Measurements from ENCODE around the gene ZGPAT. TPM values are rescaled to one million over a fixed set of nuclear protein-coding genes. Genes with fewer than 3 reads are reported as not detected.

The ZGPAT gene
- total and polyA plus RNA-seq, 7 donors = 18.5 to 44.9 (median 22.5) TPM

GRCh38 chr20:63686094-63686491, 21.7 kb upstream of the ZGPAT start:
- Histone ChIP-seq H3K4me3 (no peak overlapping the region), H3K4me1 (peaks cover 2 to 52% (median 49%) of the 10 kb centered on the region in 4 donors), H3K27ac (peak overlapping the region; percentile 48 to 87 (median 74)), H3K9me3 (no peaks in the 10 kb centered on the region), H3K27me3 (no peaks in the 10 kb centered on the region), H3K36me3 (no peaks in the 10 kb centered on the region)
- intact Hi-C loops (cut with DNase I) = no loop called here
- DNase-seq = no peak
- no peak for TF ChIP-seq EP300 (IDR thresholded peaks at IDR 0.05)
- TF ChIP-seq CTCF (IDR thresholded peaks at IDR 0.05) = no peak
- no peak for TF ChIP-seq POLR2AphosphoS5 (IDR thresholded peaks at IDR 0.05)
- TF ChIP-seq POLR2A (IDR thresholded peaks at IDR 0.05) = no peak
- 84 to 90% methylated on average over 24 of the region's 24 CpGs for WGBS, 2 donors

- no peaks in the 10 kb centered on the region for H3K36me3 ChIP-seq
- intact Hi-C loops (cut with DNase I) = no loop called here
- peaks cover 2 to 50% (median 46%) of the 10 kb centered on the region in 4 donors for H3K4me1 ChIP-seq
- peak overlapping the region; percentile 48 to 87 (median 74) for H3K27ac ChIP-seq
- H3K27me3 ChIP-seq = no peaks in the 10 kb centered on the region
- TF ChIP-seq POLR2AphosphoS5 (IDR thresholded peaks at IDR 0.05) (peak; percentile 38 to 82 (median 54)), EP300 (IDR thresholded peaks at IDR 0.05) (peak in 2 of 4 donors; percentile 82 to 83), CTCF (IDR thresholded peaks at IDR 0.05) (no peak), POLR2A (IDR thresholded peaks at IDR 0.05) (no peak)
- WGBS, 2 donors = 31 to 32% methylated on average over 45 of the region's 45 CpGs
- H3K4me3 ChIP-seq = peak overlapping the region in 2 of 4 donors; percentile 1 to 4
- H3K9me3 ChIP-seq = no peaks in the 10 kb centered on the region
- peak; percentile 88 for DNase-seq
Measured at GRCh38 chr20:63686492-63687321, 21.1 kb upstream of the ZGPAT start.

GRCh38 chr20:63687419-63688178, 20.2 kb upstream of the ZGPAT start:
- peak overlapping the region in 1 of 4 donors; percentile 4 for H3K4me3 ChIP-seq

More at GRCh38 chr20:63687419-63688178, 20.2 kb upstream of the ZGPAT start:
- Histone ChIP-seq H3K4me1 (peaks cover 2 to 41% (median 38%) of the 10 kb centered on the region in 4 donors), H3K27me3 (no peaks in the 10 kb centered on the region), H3K27ac (peak overlapping the region; percentile 48 to 87 (median 74)), H3K9me3 (no peaks in the 10 kb centered on the region), H3K36me3 (peaks cover 0 to 5% (median 0%) of the 10 kb centered on the region in 4 donors)
- TF ChIP-seq POLR2A (IDR thresholded peaks at IDR 0.05) (no peak), EP300 (IDR thresholded peaks at IDR 0.05) (no peak), CTCF (IDR thresholded peaks at IDR 0.05) (no peak), POLR2AphosphoS5 (IDR thresholded peaks at IDR 0.05) (no peak)
- no peak for DNase-seq
- WGBS, 2 donors = 91 to 95% methylated on average over 29 of the region's 29 CpGs
- intact Hi-C loops (cut with DNase I) = no loop called here
